Measurements from ENCODE around the gene RASL11B. TPM values are rescaled to one million over a fixed set of nuclear protein-coding genes. Genes with fewer than 3 reads are reported as not detected.
A peak's percentile ranks its signal among the peaks of the same experiment; 100 is the strongest.

RASL11B gene
- total RNA-seq, 2 donors from 2014 or later, result 1.3 to 1.8 TPM

DNA sequence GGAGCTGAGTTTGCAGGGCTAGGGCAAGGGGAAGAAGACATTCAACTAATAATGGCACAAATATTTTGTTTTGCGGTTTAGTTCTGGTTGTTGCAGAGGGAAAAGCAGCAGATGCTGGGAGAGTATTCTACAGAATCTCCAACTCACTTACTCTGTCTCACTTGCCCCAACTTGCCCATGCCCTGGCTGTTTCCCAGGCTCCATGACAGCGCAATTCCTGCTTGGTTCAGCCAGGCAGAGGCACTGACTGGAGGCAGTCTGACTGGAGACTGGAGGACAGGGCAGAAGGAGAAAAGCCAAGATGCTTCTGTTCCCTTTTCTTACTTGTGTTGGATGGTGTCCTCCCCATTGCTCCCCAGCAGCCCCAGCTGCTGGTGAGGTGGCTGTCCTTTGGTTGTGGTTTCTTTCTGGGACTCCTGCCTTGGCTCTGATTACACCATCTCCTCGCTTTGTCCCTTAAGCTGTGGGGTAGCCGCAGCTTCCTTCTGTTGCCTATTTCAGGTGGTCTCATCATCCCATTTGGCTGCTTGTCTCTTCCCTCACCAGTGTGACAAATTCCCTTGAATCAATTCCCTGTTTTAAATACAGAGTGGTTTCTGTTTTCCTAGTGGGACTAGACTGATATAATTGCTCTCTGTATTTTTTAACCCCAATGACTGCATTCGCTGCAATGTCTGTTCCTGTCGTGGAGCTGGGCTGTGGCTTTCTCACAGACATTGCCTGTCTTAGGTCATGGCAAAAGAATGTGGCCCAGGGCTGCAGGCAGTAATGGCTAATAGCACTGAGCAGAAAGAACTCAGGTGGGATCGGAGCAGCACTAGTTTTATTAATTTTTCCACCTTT lies 24.2 kb upstream of the RASL11B start:
- no peak overlapping the region for H3K4me3 ChIP-seq
- DNase-seq (peak in 3 of 4 donors; percentile 31 to 41 (median 38)), ATAC-seq (peak; percentile 80)
- 72 to 77% methylated on average over 7 of the region's 7 CpGs for WGBS, 2 donors
- TF ChIP-seq POLR2A (IDR thresholded peaks at IDR 0.05) (no peak), CTCF (IDR thresholded peaks at IDR 0.05) (no peak)
- H3K9me3 ChIP-seq, result no peaks in the 10 kb centered on the region
- H3K27me3 ChIP-seq, result no peaks in the 10 kb centered on the region
- H3K4me1 ChIP-seq, result peaks cover 10% of the 10 kb centered on the region
- intact Hi-C loops (cut with DNase I), result no loop called here
- peak overlapping the region in 3 of 4 donors; percentile 35 to 53 (median 39) for H3K27ac ChIP-seq
- no peaks in the 10 kb centered on the region for H3K36me3 ChIP-seq (replicated peaks in 1 of 2; ENCODE audit: insufficient read depth in 1 of 2, low read depth in 2 of 2)

DNA sequence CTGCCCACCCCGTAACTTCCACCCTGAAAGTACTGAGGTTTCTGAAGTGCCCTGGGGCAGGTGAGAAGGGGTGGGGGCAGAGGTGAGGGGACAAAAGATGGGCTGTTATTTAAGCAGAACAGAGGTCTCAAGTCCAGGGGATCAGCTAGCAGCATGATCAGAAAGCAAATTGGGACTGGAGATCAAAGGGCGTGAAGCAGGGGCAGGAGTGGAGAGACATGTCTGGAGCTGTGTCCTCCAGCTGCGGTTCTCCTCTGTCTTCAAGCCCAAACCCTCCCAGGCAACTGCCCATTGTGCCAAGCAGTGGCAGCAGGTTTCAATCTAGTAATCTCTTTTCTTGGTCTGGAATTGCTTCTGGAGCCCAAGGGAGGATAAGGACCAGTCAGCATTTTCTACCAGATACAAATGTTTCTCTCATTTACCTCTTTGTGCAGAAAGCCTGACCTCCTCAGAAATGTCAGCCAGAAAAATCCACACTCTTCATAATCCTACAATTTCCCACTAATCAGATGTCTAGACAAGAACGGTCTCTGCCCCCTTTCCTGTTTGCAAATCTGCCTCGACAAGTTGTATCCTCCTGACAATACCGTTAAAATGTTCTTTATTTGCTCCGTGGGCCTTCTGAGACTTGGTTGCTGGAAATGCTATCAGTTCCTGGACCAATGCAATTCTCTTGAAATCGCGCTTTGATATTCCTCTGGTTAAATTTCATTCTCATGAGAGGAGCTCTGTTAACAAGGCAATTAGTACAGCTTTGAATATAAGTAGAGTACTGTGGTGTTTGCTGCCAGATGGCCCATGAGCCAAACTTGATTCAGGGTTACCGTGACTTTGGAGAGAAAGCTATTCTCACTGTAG lies 23.2 kb upstream of the RASL11B start:
- 85% methylated on average over 10 of the region's 10 CpGs for WGBS, 2 donors
- DNase-seq (no peak), ATAC-seq (no peak)
- TF ChIP-seq CTCF (IDR thresholded peaks at IDR 0.05), result no peak
- no peak for TF ChIP-seq POLR2A (IDR thresholded peaks at IDR 0.05)
- no peak overlapping the region for H3K4me3 ChIP-seq
- no peak overlapping the region for H3K27ac ChIP-seq
- peaks cover 10% of the 10 kb centered on the region for H3K4me1 ChIP-seq
- no peaks in the 10 kb centered on the region for H3K9me3 ChIP-seq
- no peaks in the 10 kb centered on the region for H3K36me3 ChIP-seq (replicated peaks in 1 of 2; ENCODE audit: insufficient read depth in 1 of 2, low read depth in 2 of 2)
- intact Hi-C loops (cut with DNase I), result no loop called here
- H3K27me3 ChIP-seq, result no peaks in the 10 kb centered on the region

- Histone ChIP-seq H3K4me1 (peaks cover 10% of the 10 kb centered on the region), H3K27ac (no peak overlapping the region), H3K9me3 (no peaks in the 10 kb centered on the region), H3K27me3 (no peaks in the 10 kb centered on the region), H3K36me3 (replicated peaks in 1 of 2; ENCODE audit: insufficient read depth in 1 of 2, low read depth in 2 of 2) (no peaks in the 10 kb centered on the region), H3K4me3 (no peak overlapping the region)
- DNase-seq (no peak), ATAC-seq (no peak)
- intact Hi-C loops (cut with DNase I), result no loop called here
- TF ChIP-seq CTCF (IDR thresholded peaks at IDR 0.05), result no peak
- no peak for TF ChIP-seq POLR2A (IDR thresholded peaks at IDR 0.05)
- 57 to 65% methylated on average over 9 of the region's 9 CpGs for WGBS, 2 donors
Measured at GRCh38 chr4:52840531-52841370, 21.4 kb upstream of the RASL11B start.

GRCh38 chr4:52841682-52842456 lies 20.2 kb upstream of the RASL11B start:
- DNase-seq (no peak), ATAC-seq (peak; percentile 15)
- TF ChIP-seq CTCF (IDR thresholded peaks at IDR 0.05), result no peak
- no peak for TF ChIP-seq POLR2A (IDR thresholded peaks at IDR 0.05)
- 55 to 56% methylated on average over 15 to 18 of the region's 18 CpGs for WGBS, 2 donors
- H3K4me1 ChIP-seq, result peaks cover 10% of the 10 kb centered on the region
- H3K36me3 ChIP-seq (replicated peaks in 1 of 2; ENCODE audit: insufficient read depth in 1 of 2, low read depth in 2 of 2), result no peaks in the 10 kb centered on the region
- intact Hi-C loops (cut with DNase I), result no loop called here
- H3K27me3 ChIP-seq, result no peaks in the 10 kb centered on the region
- H3K4me3 ChIP-seq, result no peak overlapping the region
- H3K9me3 ChIP-seq, result no peaks in the 10 kb centered on the region
- H3K27ac ChIP-seq, result peak overlapping the region in 3 of 4 donors; percentile 10 to 41 (median 41)
